Stimulated activated effector memory CD8-positive, alpha-beta T cell treated with anti-CD3 and anti-CD28 coated beads, Interleukin-12 subunit alpha, Interleukin-12 subunit beta, amount 100 ng/mL, for 72 hours (primary cell): ENCODE measurements around the gene POU5F2.
A peak's percentile ranks its signal among the peaks of the same experiment; 100 is the strongest.

Experiments
- ATAC-seq: fragments of 150-1000 bp; cut with Tn5 transposase; 2 replicates; pipeline ENCODE4 v1.10.0; 2021
- DNase-seq, 2 donors: peaks; one replicate each; pipeline ENCODE4 v3.0.0; 2021 to 2022; ENCODE audit warnings: low spot score in 2 of 2
- H3K27ac Mint-ChIP-seq: one replicate; pipeline ENCODE4 v1.8.0; 2022; ENCODE audit warnings: mild to moderate bottlenecking, mixed read lengths
- H3K36me3 Mint-ChIP-seq: one replicate; pipeline ENCODE4 v1.8.0; 2022; ENCODE audit warnings: mild to moderate bottlenecking, mixed read lengths
- H3K4me1 Mint-ChIP-seq: one replicate; pipeline ENCODE4 v1.8.0; 2022; ENCODE audit warnings: mixed read lengths
- H3K4me3 Mint-ChIP-seq: one replicate; pipeline ENCODE4 v1.8.0; 2022; ENCODE audit warnings: mild to moderate bottlenecking, mixed read lengths
- H3K9me3 Mint-ChIP-seq: one replicate; pipeline ENCODE4 v1.8.0; 2022; ENCODE audit warnings: mixed read lengths

POU5F2 gene

GRCh38 chr5:93741136-93741811 lies at the start of gene POU5F2:
POU5F2 (minus strand) TSS chr5:93741600; CDS start chr5:93741563, 37 bp downstream.
- DNase-seq (no peak), ATAC-seq (no peak)
- peaks cover 7% of the 10 kb centered on the region for H3K36me3 Mint-ChIP-seq
- H3K9me3 Mint-ChIP-seq: peaks cover 2% of the 10 kb centered on the region
- no peaks in the 10 kb centered on the region for H3K4me1 Mint-ChIP-seq
- H3K4me3 Mint-ChIP-seq: no peak within 1 kb of the TSS
- no peak within 1 kb of the TSS for H3K27ac Mint-ChIP-seq

GRCh38 chr5:93790401-93790800 lies 49.0 kb upstream of the POU5F2 start:
- ATAC-seq (peak; percentile 58), DNase-seq (no peak)
- Mint-ChIP-seq H3K4me3 (no peak overlapping the region), H3K36me3 (no peaks in the 10 kb centered on the region), H3K4me1 (no peaks in the 10 kb centered on the region), H3K9me3 (no peaks in the 10 kb centered on the region), H3K27ac (no peak overlapping the region)

- Mint-ChIP-seq H3K4me1 (no peaks in the 10 kb centered on the region), H3K9me3 (no peaks in the 10 kb centered on the region), H3K36me3 (no peaks in the 10 kb centered on the region), H3K27ac (no peak overlapping the region), H3K4me3 (no peak overlapping the region)
- DNase-seq: no peak
- no peak for ATAC-seq
Observed at GRCh38 chr5:93789173-93790067, 48.0 kb upstream of the POU5F2 start.

GRCh38 chr5:93787598-93787997 lies 46.2 kb upstream of the POU5F2 start:
- Mint-ChIP-seq H3K4me3 (no peak overlapping the region), H3K27ac (no peak overlapping the region), H3K4me1 (no peaks in the 10 kb centered on the region), H3K36me3 (no peaks in the 10 kb centered on the region), H3K9me3 (no peaks in the 10 kb centered on the region)
- no peak for ATAC-seq
- no peak for DNase-seq

GRCh38 chr5:93785475-93785874 lies 44.1 kb upstream of the POU5F2 start:
- no peaks in the 10 kb centered on the region for H3K36me3 Mint-ChIP-seq
- H3K4me3 Mint-ChIP-seq: no peak overlapping the region
- H3K27ac Mint-ChIP-seq: peak overlapping the region; percentile 11
- ATAC-seq (no peak), DNase-seq (no peak)
- no peaks in the 10 kb centered on the region for H3K9me3 Mint-ChIP-seq
- no peaks in the 10 kb centered on the region for H3K4me1 Mint-ChIP-seq

- H3K4me1 Mint-ChIP-seq: no peaks in the 10 kb centered on the region
- no peak overlapping the region for H3K4me3 Mint-ChIP-seq
- ATAC-seq (no peak), DNase-seq (no peak)
- H3K36me3 Mint-ChIP-seq: no peaks in the 10 kb centered on the region
- H3K27ac Mint-ChIP-seq: no peak overlapping the region
- H3K9me3 Mint-ChIP-seq: no peaks in the 10 kb centered on the region
Observed at GRCh38 chr5:93782978-93783377, 41.6 kb upstream of the POU5F2 start.

- ATAC-seq (no peak), DNase-seq (no peak)
- Mint-ChIP-seq H3K4me3 (no peak overlapping the region), H3K27ac (no peak overlapping the region), H3K4me1 (no peaks in the 10 kb centered on the region), H3K36me3 (peaks cover 11% of the 10 kb centered on the region), H3K9me3 (no peaks in the 10 kb centered on the region)
Observed at GRCh38 chr5:93777620-93778019, 36.2 kb upstream of the POU5F2 start.

GRCh38 chr5:93756372-93756771 lies 15.0 kb upstream of the POU5F2 start:
- peaks cover 25% of the 10 kb centered on the region for H3K4me1 Mint-ChIP-seq
- H3K9me3 Mint-ChIP-seq: peaks cover 17% of the 10 kb centered on the region
- no peaks in the 10 kb centered on the region for H3K36me3 Mint-ChIP-seq
- no peak for DNase-seq
- ATAC-seq: no peak
- H3K4me3 Mint-ChIP-seq: no peak overlapping the region
- no peak overlapping the region for H3K27ac Mint-ChIP-seq

GRCh38 chr5:93755716-93756115 lies 14.3 kb upstream of the POU5F2 start:
- no peak for ATAC-seq
- Mint-ChIP-seq H3K4me1 (peaks cover 23% of the 10 kb centered on the region), H3K27ac (no peak overlapping the region), H3K36me3 (no peaks in the 10 kb centered on the region), H3K4me3 (no peak overlapping the region), H3K9me3 (peaks cover 14% of the 10 kb centered on the region)
- DNase-seq: no peak

- ATAC-seq (peak; percentile 40), DNase-seq (no peak)
- H3K9me3 Mint-ChIP-seq: no peaks in the 10 kb centered on the region
- no peak overlapping the region for H3K27ac Mint-ChIP-seq
- no peak overlapping the region for H3K4me3 Mint-ChIP-seq
- peaks cover 11% of the 10 kb centered on the region for H3K4me1 Mint-ChIP-seq
- no peaks in the 10 kb centered on the region for H3K36me3 Mint-ChIP-seq
Observed at GRCh38 chr5:93748875-93749397, 7.5 kb upstream of the POU5F2 start.

GRCh38 chr5:93746406-93747056 lies 5.1 kb upstream of the POU5F2 start:
- Mint-ChIP-seq H3K27ac (no peak overlapping the region), H3K4me3 (no peak overlapping the region), H3K36me3 (no peaks in the 10 kb centered on the region), H3K4me1 (peaks cover 7% of the 10 kb centered on the region), H3K9me3 (no peaks in the 10 kb centered on the region)
- no peak for ATAC-seq
- no peak for DNase-seq

GRCh38 chr5:93736284-93736683 lies 5.1 kb downstream of the POU5F2 start:
- peaks cover 2% of the 10 kb centered on the region for H3K9me3 Mint-ChIP-seq
- no peak for ATAC-seq
- H3K27ac Mint-ChIP-seq: no peak overlapping the region
- H3K36me3 Mint-ChIP-seq: peaks cover 7% of the 10 kb centered on the region
- DNase-seq: no peak
- no peaks in the 10 kb centered on the region for H3K4me1 Mint-ChIP-seq
- no peak overlapping the region for H3K4me3 Mint-ChIP-seq

GRCh38 chr5:93735378-93735777 lies 6.0 kb downstream of the POU5F2 start:
- DNase-seq (no peak), ATAC-seq (no peak)
- H3K27ac Mint-ChIP-seq: no peak overlapping the region
- peaks cover 2% of the 10 kb centered on the region for H3K9me3 Mint-ChIP-seq
- no peak overlapping the region for H3K4me3 Mint-ChIP-seq
- H3K4me1 Mint-ChIP-seq: no peaks in the 10 kb centered on the region
- H3K36me3 Mint-ChIP-seq: peaks cover 7% of the 10 kb centered on the region

GRCh38 chr5:93731987-93732386 lies 9.4 kb downstream of the POU5F2 start:
- Mint-ChIP-seq H3K4me3 (no peak overlapping the region), H3K27ac (no peak overlapping the region), H3K36me3 (no peaks in the 10 kb centered on the region), H3K9me3 (no peaks in the 10 kb centered on the region), H3K4me1 (no peaks in the 10 kb centered on the region)
- no peak for DNase-seq
- no peak for ATAC-seq

- H3K36me3 Mint-ChIP-seq: no peaks in the 10 kb centered on the region
- H3K4me1 Mint-ChIP-seq: no peaks in the 10 kb centered on the region
- DNase-seq (no peak), ATAC-seq (no peak)
- no peak overlapping the region for H3K4me3 Mint-ChIP-seq
- no peaks in the 10 kb centered on the region for H3K9me3 Mint-ChIP-seq
- no peak overlapping the region for H3K27ac Mint-ChIP-seq
Observed at GRCh38 chr5:93726595-93726994, 14.8 kb downstream of the POU5F2 start.
